HepG2 (cell line): ENCODE data around the gene KCNJ1. TPM values are rescaled to one million over a fixed set of nuclear protein-coding genes. Genes with fewer than 3 reads are reported as not detected.

Experiments
- ATAC-seq: fragments of 200-7000 bp; cut with Tn5 transposase; 3 replicates; pipeline ENCODE4 v1.9.1; 2020; ENCODE audit warnings: mild to moderate bottlenecking, moderate library complexity
- BruUV-seq: library from RNA; stranded (reverse); fragments of 400-500 nt; replicated peaks from 2 replicates; lab custom pipeline; 2021; lab: Mats Ljungman, UMichigan
- CTCF ChIA-PET: fragments of 300-600 bp; formaldehyde crosslinking; extraction: SDS; loops from one replicate; lab custom pipeline; 2021; ENCODE audit warnings: low total read pairs, inconsistent platforms, low intra/inter-chr PET ratio; lab: Yijun Ruan, JAX
- POLR2A ChIA-PET: fragments of 350-600 bp; sonication (Branson Sonifier 250); formaldehyde crosslinking; loops from one replicate; lab custom pipeline; 2020; ENCODE audit warnings: antibody characterized with exemption, inconsistent platforms; lab: Yijun Ruan, JAX
- DNase-seq: peaks from one replicate; pipeline ENCODE4 v3.0.0-alpha.2; 2015; ENCODE audit warnings: low spot score
- FAIRE-seq: peaks from 3 replicates; lab custom pipeline; 2011; peaks lifted over from hg19 to GRCh38; lab: Jason Lieb, UNC
- H2AFZ ChIP-seq: one replicate; pipeline ENCODE4 v1.6.1; 2011; ENCODE audit warnings: low read length, inconsistent platforms
- H3K27ac ChIP-seq: fragments of 300-600 bp; 3 replicates; pipeline ENCODE4 v1.8.0; 2011; ENCODE audit warnings: mixed run types, mild to moderate bottlenecking, mixed read lengths, low read length, inconsistent platforms; ENCODE audit not compliant: insufficient read depth; ENCODE audit errors: extremely low read length
- H3K27me3 ChIP-seq, 2 experiments: fragments of 200-600 bp in 1 of 2; 2 replicates in 1 of 2; 3 replicates in 1 of 2; pipeline versions ENCODE4 v1.6.0 to v1.8.0; 2011; ENCODE audit warnings: low read length in 2 of 2, mild to moderate bottlenecking in 2 of 2, moderate library complexity in 2 of 2, inconsistent platforms in 1 of 2; ENCODE audit not compliant: insufficient read depth in 2 of 2, control insufficient read depth in 1 of 2
- H3K36me3 ChIP-seq, 2 experiments: fragments of 200-600 bp in 1 of 2; replicated peaks in 1 of 2; 2 replicates in 1 of 2; 3 replicates in 1 of 2; pipeline versions ENCODE4 v1.5.1 to v1.8.0; 2011; ENCODE audit warnings: low read length in 2 of 2, inconsistent platforms in 1 of 2; ENCODE audit not compliant: insufficient read depth in 2 of 2, control insufficient read depth in 1 of 2
- H3K4me1 ChIP-seq: 2 replicates; pipeline ENCODE4 v1.5.1; 2012; ENCODE audit warnings: low read length, inconsistent platforms; ENCODE audit not compliant: insufficient read depth
- H3K4me2 ChIP-seq: 2 replicates; pipeline ENCODE4 v1.6.0; 2011; ENCODE audit warnings: low read depth, low read length, inconsistent platforms
- H3K4me3 ChIP-seq, 3 experiments: fragments of 200-600 bp in 1 of 3; sonication (generic), shearing (Covaris generic) in 1 of 3; replicated peaks in 1 of 3; 2 replicates each; pipeline ENCODE4 v1.5.1; 2011 to 2016; ENCODE audit warnings: low read length in 3 of 3, inconsistent platforms in 2 of 3, low read depth in 2 of 3, mild to moderate bottlenecking in 2 of 3, control low read depth in 1 of 3, mixed read lengths in 1 of 3; ENCODE audit not compliant: insufficient read depth in 1 of 3
- H3K79me2 ChIP-seq: one replicate; pipeline ENCODE4 v1.6.1; 2011; ENCODE audit warnings: low read length, inconsistent platforms; ENCODE audit not compliant: insufficient read depth
- H3K9ac ChIP-seq: 2 replicates; pipeline ENCODE4 v1.6.0; 2011; ENCODE audit warnings: mild to moderate bottlenecking, low read depth, low read length, inconsistent platforms; ENCODE audit not compliant: insufficient read depth
- H3K9me3 ChIP-seq: 2 replicates; pipeline ENCODE4 v1.5.1; 2012; ENCODE audit warnings: mild to moderate bottlenecking, low read length
- H4K20me1 ChIP-seq: 2 replicates; pipeline ENCODE4 v1.6.0; 2011; ENCODE audit warnings: inconsistent platforms, mild to moderate bottlenecking, low read length, moderate library complexity; ENCODE audit not compliant: insufficient read depth
- EHMT2 ChIP-seq: fragments of 200-600 bp; sonication (generic); IDR thresholded peaks from 2 replicates; pipeline ENCODE4 v1.7.0; 2017; ENCODE audit warnings: antibody characterized with exemption, low read depth, low read length, borderline replicate concordance
- FOXP1 ChIP-seq, 2 experiments: fragments of 450-650 bp in 1 of 2; IDR thresholded peaks; 2 replicates each; pipeline ENCODE4 v1.6.1; 2017 to 2018; ENCODE audit warnings: antibody characterized with exemption in 1 of 2
- KDM2A ChIP-seq: sonication (generic); formaldehyde crosslinking; IDR thresholded peaks from 2 replicates; pipeline ENCODE4 v1.4.0; 2020; ENCODE audit warnings: low read depth, missing genetic modification reagents, borderline replicate concordance
- RAD21 ChIP-seq: fragments of 450-650 bp; formaldehyde crosslinking; IDR thresholded peaks from 2 replicates; pipeline ENCODE4 v1.5.0; 2020; ENCODE audit warnings: mild to moderate bottlenecking
- ZNF367 ChIP-seq: sonication (generic); formaldehyde crosslinking; IDR thresholded peaks from 2 replicates; pipeline ENCODE4 v1.4.0; 2020; ENCODE audit warnings: missing genetic modification reagents, borderline replicate concordance
- ZNF383 ChIP-seq: sonication (generic); formaldehyde crosslinking; IDR thresholded peaks from 2 replicates; pipeline ENCODE4 v1.4.0; 2020; ENCODE audit warnings: missing genetic modification reagents, mild to moderate bottlenecking, borderline replicate concordance
- WGBS: methylation state at CpG from one replicate; pipeline ENCODE4 v1.1.6; 2017; ENCODE audit warnings: low lambda C conversion rate; 5-methylcytosine and 5-hydroxymethylcytosine counted together
- in situ Hi-C: cut with HindIII; loops from 2 replicates; pipeline ENCODE4 v1.10.0; 2017; ENCODE audit warnings: low pct_unique_long_range_greater_than_20kb; ENCODE audit not compliant: extremely low pct_ligation_motif_present
- intact Hi-C: fragments of 100-400 bp; cut with micrococcal nuclease; formaldehyde crosslinking; loops from one replicate; pipeline ENCODE4 v1.10.0; 2022; ENCODE audit not compliant: unreplicated experiment
- polyA plus RNA-seq, 8 experiments: library from polyadenylated mRNA; depleted of rRNA in 3 of 8; stranded (reverse) in 7 of 8; unstranded in 1 of 8; fragments of >200 nt; fragmentation: Illumina TruSeq in 4 of 8; extraction: Trizol in 4 of 8; gene quantifications; 2 replicates each; pipeline versions ENCODE4 v1.2.1 to v1.2.3, GENCODE V29; 2011 to 2016; ENCODE audit warnings: low read depth in 4 of 8, missing spikeins in 1 of 8, mixed read lengths in 1 of 8; ENCODE audit not compliant: insufficient read depth in 1 of 8
- total RNA-seq, 5 experiments: library from RNA; depleted of rRNA; stranded (reverse); fragments of >200 nt; fragmentation: Illumina TruSeq; extraction: Trizol; gene quantifications; 2 replicates each; pipeline ENCODE4 v1.2.3, GENCODE V29; 2016; ENCODE audit warnings: low read depth in 1 of 5
- TF ChIP-seq, protein P1 (sequence below): sonication (generic); formaldehyde crosslinking; IDR thresholded peaks from 2 replicates; pipeline ENCODE4; 2020; ENCODE audit warnings: missing genetic modification reagents, mild to moderate bottlenecking, borderline replicate concordance

The KCNJ1 gene
- total and polyA plus RNA-seq, 2 of the 13 experiments (the other 11 are each of a cell fraction or from before 2014, with no cell fraction given): not detected

- TF ChIP-seq, protein P1, sequence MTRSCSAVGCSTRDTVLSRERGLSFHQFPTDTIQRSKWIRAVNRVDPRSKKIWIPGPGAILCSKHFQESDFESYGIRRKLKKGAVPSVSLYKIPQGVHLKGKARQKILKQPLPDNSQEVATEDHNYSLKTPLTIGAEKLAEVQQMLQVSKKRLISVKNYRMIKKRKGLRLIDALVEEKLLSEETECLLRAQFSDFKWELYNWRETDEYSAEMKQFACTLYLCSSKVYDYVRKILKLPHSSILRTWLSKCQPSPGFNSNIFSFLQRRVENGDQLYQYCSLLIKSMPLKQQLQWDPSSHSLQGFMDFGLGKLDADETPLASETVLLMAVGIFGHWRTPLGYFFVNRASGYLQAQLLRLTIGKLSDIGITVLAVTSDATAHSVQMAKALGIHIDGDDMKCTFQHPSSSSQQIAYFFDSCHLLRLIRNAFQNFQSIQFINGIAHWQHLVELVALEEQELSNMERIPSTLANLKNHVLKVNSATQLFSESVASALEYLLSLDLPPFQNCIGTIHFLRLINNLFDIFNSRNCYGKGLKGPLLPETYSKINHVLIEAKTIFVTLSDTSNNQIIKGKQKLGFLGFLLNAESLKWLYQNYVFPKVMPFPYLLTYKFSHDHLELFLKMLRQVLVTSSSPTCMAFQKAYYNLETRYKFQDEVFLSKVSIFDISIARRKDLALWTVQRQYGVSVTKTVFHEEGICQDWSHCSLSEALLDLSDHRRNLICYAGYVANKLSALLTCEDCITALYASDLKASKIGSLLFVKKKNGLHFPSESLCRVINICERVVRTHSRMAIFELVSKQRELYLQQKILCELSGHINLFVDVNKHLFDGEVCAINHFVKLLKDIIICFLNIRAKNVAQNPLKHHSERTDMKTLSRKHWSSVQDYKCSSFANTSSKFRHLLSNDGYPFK (CRISPR knock-in tag): no peak
Observed at GRCh38 chr11:128904656-128905344, 37.7 kb upstream of the KCNJ1 start (continued).

DNA sequence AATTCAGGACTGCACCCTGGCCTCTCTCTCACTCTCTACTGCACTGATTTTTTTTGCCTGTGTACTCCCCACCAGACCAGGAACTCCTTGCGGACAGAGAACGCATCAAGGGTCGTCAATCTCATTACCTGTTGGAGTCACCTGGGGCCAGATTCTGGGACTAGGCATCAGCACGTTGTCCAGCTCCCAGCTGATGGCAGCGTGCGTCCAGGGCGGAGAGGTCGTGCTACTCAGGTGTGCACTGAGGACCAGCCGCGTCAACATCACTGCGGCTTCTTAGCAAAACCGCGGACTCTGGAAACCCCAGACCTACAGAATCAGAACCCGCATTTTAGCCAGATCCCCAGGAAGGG is 37.2 kb upstream of the KCNJ1 start:
- Histone ChIP-seq H3K27me3 (peaks cover 5 to 30% of the 10 kb centered on the region in 2 experiments; a peak in 3 of 5 replicates), H2AFZ (no peak overlapping the region), H4K20me1 (no peaks in the 10 kb centered on the region), H3K4me3 (no peak overlapping the region), H3K9me3 (no peaks in the 10 kb centered on the region), H3K36me3 (no peaks in the 10 kb centered on the region), H3K4me2 (no peak overlapping the region), H3K79me2 (no peaks in the 10 kb centered on the region), H3K9ac (no peak overlapping the region), H3K4me1 (no peaks in the 10 kb centered on the region), H3K27ac (no peak overlapping the region)
- FAIRE-seq: no peak
- ChIA-PET CTCF (no interaction called here), POLR2A (no interaction called here)
- in situ Hi-C loops (no loop called here), intact Hi-C loops (no loop called here)
- DNase-seq: no peak
- TF ChIP-seq FOXP1 (IDR thresholded peaks at IDR 0.05) (no peak), FOXP1 (CRISPR knock-in tag; IDR thresholded peaks at IDR 0.05) (no peak), ZNF383 (CRISPR knock-in tag) (no peak), KDM2A (no peak), ZNF367 (CRISPR knock-in tag) (no peak), EHMT2 (no peak), RAD21 (no peak)
- BruUV-seq: no TSS peak
- WGBS: 78% methylated on average over 10 of the region's 14 CpGs
- ATAC-seq: no peak
